NCI-H2107 treated with DMSO at 0.1 percent for 48 hours (cell line): ENCODE measurements around the gene S100A9.
"Not testable (repeated sequence)": the region's sequence is repeated elsewhere in the genome, so short reads cannot be mapped to it uniquely, and the experiment has no call there.

ENCODE experiments used
- DNase-seq: peaks from one replicate; lab custom pipeline; 2025; ENCODE audit not compliant: unreplicated experiment; lab: John Stamatoyannopoulos, UW

The S100A9 gene

DNA sequence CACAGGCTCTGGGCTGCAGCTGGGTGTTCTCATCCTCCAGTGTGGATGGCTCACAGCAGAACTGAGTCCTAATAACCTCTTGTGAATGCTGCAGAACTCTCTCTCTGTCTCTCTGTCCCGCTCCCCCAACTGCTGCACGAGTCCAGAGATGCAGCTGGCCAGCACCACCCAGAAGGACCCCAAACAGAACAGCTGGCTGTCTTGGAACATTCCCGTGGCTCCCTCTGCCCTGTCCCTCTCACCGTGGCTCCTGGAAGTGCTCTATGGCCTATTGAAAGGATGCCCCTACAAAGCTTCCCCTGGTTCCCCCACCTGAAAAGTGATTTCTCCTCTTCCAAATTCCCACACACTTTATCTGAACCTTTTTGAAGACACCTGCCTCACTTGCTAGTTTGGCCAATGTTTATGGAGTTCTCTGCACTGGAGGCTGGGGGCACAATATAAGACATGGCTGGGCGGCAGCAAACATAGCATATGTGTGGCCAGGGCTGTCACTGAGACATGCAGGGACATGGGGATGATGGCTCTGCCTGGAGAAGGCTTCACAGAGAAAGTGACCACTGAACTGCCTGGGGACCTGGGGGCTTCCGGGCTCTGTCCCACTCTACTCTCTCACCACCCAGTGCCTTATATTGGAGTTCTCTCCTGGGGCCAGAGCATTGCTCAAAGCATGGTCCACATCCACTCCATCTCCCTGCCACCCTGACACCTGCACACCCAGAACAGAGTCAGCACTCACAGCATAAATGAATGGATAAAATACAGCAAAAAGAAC is 48.4 kb downstream of the S100A9 start:
- DNase-seq = not testable (repeated sequence)

DNA sequence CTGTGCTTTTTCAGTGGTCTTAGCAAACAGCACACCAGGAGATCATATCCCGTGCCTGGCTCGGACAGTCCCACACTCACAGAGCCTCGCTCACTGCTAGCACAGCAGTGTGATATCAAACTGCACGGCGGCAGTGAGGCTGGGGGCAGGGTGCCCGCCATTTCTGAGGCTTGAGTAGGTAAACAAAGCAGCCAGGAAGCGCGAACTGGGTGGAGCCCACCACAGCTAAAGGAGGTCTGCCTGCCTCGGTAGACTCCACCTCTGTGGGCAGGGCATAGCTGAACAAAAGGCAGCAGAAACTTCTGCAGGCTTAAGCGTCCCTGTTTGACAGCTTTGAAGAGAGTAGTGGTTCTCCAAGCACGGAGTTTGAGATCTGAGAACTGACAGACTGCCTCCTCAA is 49.6 kb downstream of the S100A9 start:
- DNase-seq = not testable (repeated sequence)
